Gastrocnemius medialis (tissue), 4 donors: ENCODE results near the gene F8. TPM values are rescaled to one million over a fixed set of nuclear protein-coding genes. Genes with fewer than 3 reads are reported as not detected.

Experiments used
- ATAC-seq, 2 donors: fragments of 150-250 bp; one replicate each; pipeline ENCODE4 v1.9.1; 2016
- DNase-seq, 2 donors: peaks; one replicate each; pipeline ENCODE4 v3.0.0-alpha.2; 2019
- H3K27ac ChIP-seq, 4 donors: fragments of 200-600 bp; sonication (generic); 1 replicate in 1 of 4; 2 replicates in 3 of 4; pipeline ENCODE4 v1.5.1; 2016 to 2018; ENCODE audit warnings: mild to moderate bottlenecking in 2 of 4, moderate library complexity in 1 of 4
- H3K27me3 ChIP-seq, 3 donors: fragments of 200-600 bp; sonication (generic) in 2 of 3; 1 replicate in 1 of 3; 2 replicates in 2 of 3; pipeline versions ENCODE4 v1.5.1 to v1.6.0; 2016 to 2019; ENCODE audit warnings: mild to moderate bottlenecking in 1 of 3, moderate library complexity in 1 of 3
- H3K36me3 ChIP-seq, 2 donors: fragments of 200-600 bp; sonication (generic) in 1 of 2; one replicate each; pipeline ENCODE4 v1.5.1; 2017 to 2018
- H3K4me1 ChIP-seq, 2 donors: fragments of 200-600 bp; sonication (generic) in 1 of 2; one replicate each; pipeline ENCODE4 v1.5.1; 2016 to 2017; ENCODE audit warnings: mild to moderate bottlenecking in 2 of 2
- H3K4me3 ChIP-seq, 4 donors: fragments of 200-600 bp; sonication (generic) in 3 of 4; 1 replicate in 1 of 4; 2 replicates in 3 of 4; pipeline ENCODE4 v1.5.1; 2016 to 2019; ENCODE audit warnings: mild to moderate bottlenecking in 2 of 4
- H3K9me3 ChIP-seq, 3 donors: fragments of 200-600 bp; sonication (generic) in 2 of 3; 1 replicate in 1 of 3; 2 replicates in 2 of 3; pipeline ENCODE4 v1.5.1; 2016 to 2019
- CTCF ChIP-seq, 5 experiments: fragments of 450-650 bp in 3 of 5; fragments of 200-600 bp in 2 of 5; sonication (generic) in 2 of 5; IDR thresholded peaks in 4 of 5; conservative IDR thresholded peaks in 1 of 5; 1 replicate in 4 of 5; 2 replicates in 1 of 5; pipeline ENCODE4 v1.5.1; 2016 to 2019; ENCODE audit warnings: antibody characterized with exemption in 5 of 5, mild to moderate bottlenecking in 3 of 5, moderate library complexity in 3 of 5
- POLR2A ChIP-seq, 2 donors: fragments of 450-650 bp; IDR thresholded peaks; one replicate each; pipeline ENCODE4 v1.6.1; 2017; ENCODE audit warnings: antibody characterized with exemption in 2 of 2, mild to moderate bottlenecking in 2 of 2, moderate library complexity in 2 of 2
- in situ Hi-C, 4 donors: fragments of 200-750 bp; cut with MboI; loops; one replicate each; pipeline versions ENCODE4 v1.15.0 to v1.8.0; 2017; ENCODE audit warnings: low sequenced_read_pairs in 4 of 4
- intact Hi-C: fragments of 100-400 bp; cut with DNase I; formaldehyde crosslinking; loops from one replicate; pipeline ENCODE4 v1.15.1; 2023; ENCODE audit warnings: low total_unique reads
- total RNA-seq, 4 donors: library from RNA; depleted of rRNA; stranded (reverse); fragments of >200 nt; gene quantifications; one replicate each; pipeline versions ENCODE4 v1.1.0 to v1.2.3, GENCODE V29; 2016

Gene F8
- total RNA-seq, 4 donors from 2014 or later: 23.3 to 33.7 (median 28.2) TPM

DNA sequence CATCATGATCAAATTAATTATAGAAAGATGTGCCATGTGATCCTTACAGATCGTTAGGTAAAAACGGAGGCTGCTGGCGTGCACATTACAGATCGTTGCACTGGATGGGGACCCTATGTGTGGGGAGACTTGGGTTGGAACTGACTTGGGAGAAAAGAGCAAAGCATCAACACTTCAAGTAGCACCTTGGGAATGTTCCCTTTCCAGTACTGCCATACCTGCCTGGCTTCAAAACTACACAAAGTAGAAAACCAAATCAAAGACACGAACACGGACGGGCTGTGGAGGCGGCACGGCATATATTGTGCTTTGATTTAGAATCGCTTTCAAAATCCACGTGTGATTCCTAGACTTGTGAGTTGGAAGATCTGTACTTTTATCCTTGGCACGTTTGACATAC is 47.5 kb upstream of the F8 start:
- intact Hi-C loops (loop anchor here (5.0 kb wide), 3 partner anchors 43 to 147 kb away; partner anchors contain the start of genes FUNDC2 and VBP1), in situ Hi-C loops (no loop called here)
- H3K27me3 ChIP-seq: no peaks in the 10 kb centered on the region
- TF ChIP-seq POLR2A (IDR thresholded peaks at IDR 0.05): no peak
- no peaks in the 10 kb centered on the region for H3K36me3 ChIP-seq
- H3K4me3 ChIP-seq: peak overlapping the region; percentile 58 to 79 (median 74)
- no peak for ATAC-seq
- peak overlapping the region; percentile 87 to 93 (median 88) for H3K27ac ChIP-seq
- peaks cover 5 to 19% of the 10 kb centered on the region in 2 donors for H3K4me1 ChIP-seq
- DNase-seq: no peak
- no peaks in the 10 kb centered on the region for H3K9me3 ChIP-seq

GRCh38 chrX:155069414-155069813 is 46.9 kb upstream of the F8 start:
- in situ Hi-C loops (no loop called here), intact Hi-C loops (no loop called here)
- Histone ChIP-seq H3K9me3 (no peaks in the 10 kb centered on the region), H3K4me1 (peaks cover 5 to 20% of the 10 kb centered on the region in 2 donors), H3K4me3 (peak overlapping the region in 1 of 4 donors; percentile 73), H3K27ac (peak overlapping the region in 2 of 4 donors; percentile 89 to 93), H3K27me3 (no peaks in the 10 kb centered on the region), H3K36me3 (no peaks in the 10 kb centered on the region)
- TF ChIP-seq POLR2A (IDR thresholded peaks at IDR 0.05) (no peak), CTCF (IDR thresholded peaks at IDR 0.05 in 4 of 5, conservative IDR thresholded peaks at IDR 0.05 in 1 of 5) (no peak)
- DNase-seq: no peak
- ATAC-seq: no peak

- no peak for ATAC-seq
- intact Hi-C loops (no loop called here), in situ Hi-C loops (no loop called here)
- no peaks in the 10 kb centered on the region for H3K9me3 ChIP-seq
- H3K4me3 ChIP-seq: no peak overlapping the region
- DNase-seq: no peak
- H3K36me3 ChIP-seq: no peaks in the 10 kb centered on the region
- peaks cover 5 to 20% of the 10 kb centered on the region in 2 donors for H3K4me1 ChIP-seq
- H3K27me3 ChIP-seq: no peaks in the 10 kb centered on the region
- no peak overlapping the region for H3K27ac ChIP-seq
- no peak for TF ChIP-seq POLR2A (IDR thresholded peaks at IDR 0.05)
- TF ChIP-seq CTCF (IDR thresholded peaks at IDR 0.05 in 4 of 5, conservative IDR thresholded peaks at IDR 0.05 in 1 of 5): no peak
These were observed 45.6 kb upstream of the F8 start for GRCh38 chrX:155068165-155068564.

GRCh38 chrX:155065035-155065734 is 42.7 kb upstream of the F8 start:
- intact Hi-C loops (no loop called here), in situ Hi-C loops (no loop called here)
- Histone ChIP-seq H3K27me3 (no peaks in the 10 kb centered on the region), H3K36me3 (no peaks in the 10 kb centered on the region), H3K4me3 (no peak overlapping the region), H3K27ac (peak overlapping the region in 1 of 4 donors; percentile 38), H3K4me1 (peaks cover 0 to 13% of the 10 kb centered on the region in 2 donors), H3K9me3 (no peaks in the 10 kb centered on the region)
- no peak for DNase-seq
- TF ChIP-seq POLR2A (IDR thresholded peaks at IDR 0.05) (no peak), CTCF (IDR thresholded peaks at IDR 0.05 in 4 of 5, conservative IDR thresholded peaks at IDR 0.05 in 1 of 5) (no peak)
- ATAC-seq: peak in 1 of 2 donors; percentile 72

- ATAC-seq: no peak
- Histone ChIP-seq H3K36me3 (no peaks in the 10 kb centered on the region), H3K9me3 (no peaks in the 10 kb centered on the region), H3K4me3 (no peak overlapping the region), H3K4me1 (peaks cover 0 to 4% of the 10 kb centered on the region in 2 donors), H3K27me3 (no peaks in the 10 kb centered on the region), H3K27ac (no peak overlapping the region)
- intact Hi-C loops: no loop called here
- in situ Hi-C loops: no loop called here
- no peak for DNase-seq
- TF ChIP-seq CTCF (IDR thresholded peaks at IDR 0.05 in 4 of 5, conservative IDR thresholded peaks at IDR 0.05 in 1 of 5) (no peak), POLR2A (IDR thresholded peaks at IDR 0.05) (no peak)
These were observed 39.2 kb upstream of the F8 start for GRCh38 chrX:155061760-155062159.
